NCI-H82 treated with DMSO at 0.1 percent for 48 hours (cell line): ENCODE measurements around the gene KRT4.
"Not testable (repeated sequence)": the region's sequence is repeated elsewhere in the genome, so short reads cannot be mapped to it uniquely, and the experiment has no call there.

Experiments
- DNase-seq: peaks from one replicate; lab custom pipeline; 2025; ENCODE audit not compliant: unreplicated experiment; lab: John Stamatoyannopoulos, UW

KRT4 gene

DNA sequence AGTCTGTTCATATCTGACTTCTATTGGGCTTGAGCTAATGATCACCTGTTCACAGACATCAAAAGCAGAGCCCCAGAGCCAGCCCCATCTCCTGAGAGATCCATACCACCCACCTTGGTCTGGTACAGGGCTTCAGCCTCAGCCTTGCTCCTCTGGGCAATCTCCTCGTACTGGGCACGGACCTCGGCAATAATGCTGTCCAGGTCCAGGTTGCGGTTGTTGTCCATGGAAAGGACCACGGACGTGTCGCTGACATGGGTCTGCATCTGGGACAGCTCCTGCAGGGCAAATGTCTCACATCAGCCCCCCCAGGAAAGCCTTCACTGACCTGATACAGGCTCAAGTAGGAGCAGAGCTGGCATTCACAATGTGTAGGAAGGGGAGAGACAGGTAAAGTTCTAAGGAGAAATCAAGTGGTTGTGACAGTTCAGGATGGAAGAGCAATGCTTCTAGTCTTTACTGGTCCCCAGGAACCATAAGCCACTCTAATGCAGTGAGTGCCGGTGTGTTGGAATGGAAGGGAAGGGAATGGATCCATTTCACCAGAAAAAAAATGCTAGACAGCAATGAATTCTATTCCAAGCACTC, 5.2 kb downstream of the KRT4 start:
- DNase-seq: no peak

DNA sequence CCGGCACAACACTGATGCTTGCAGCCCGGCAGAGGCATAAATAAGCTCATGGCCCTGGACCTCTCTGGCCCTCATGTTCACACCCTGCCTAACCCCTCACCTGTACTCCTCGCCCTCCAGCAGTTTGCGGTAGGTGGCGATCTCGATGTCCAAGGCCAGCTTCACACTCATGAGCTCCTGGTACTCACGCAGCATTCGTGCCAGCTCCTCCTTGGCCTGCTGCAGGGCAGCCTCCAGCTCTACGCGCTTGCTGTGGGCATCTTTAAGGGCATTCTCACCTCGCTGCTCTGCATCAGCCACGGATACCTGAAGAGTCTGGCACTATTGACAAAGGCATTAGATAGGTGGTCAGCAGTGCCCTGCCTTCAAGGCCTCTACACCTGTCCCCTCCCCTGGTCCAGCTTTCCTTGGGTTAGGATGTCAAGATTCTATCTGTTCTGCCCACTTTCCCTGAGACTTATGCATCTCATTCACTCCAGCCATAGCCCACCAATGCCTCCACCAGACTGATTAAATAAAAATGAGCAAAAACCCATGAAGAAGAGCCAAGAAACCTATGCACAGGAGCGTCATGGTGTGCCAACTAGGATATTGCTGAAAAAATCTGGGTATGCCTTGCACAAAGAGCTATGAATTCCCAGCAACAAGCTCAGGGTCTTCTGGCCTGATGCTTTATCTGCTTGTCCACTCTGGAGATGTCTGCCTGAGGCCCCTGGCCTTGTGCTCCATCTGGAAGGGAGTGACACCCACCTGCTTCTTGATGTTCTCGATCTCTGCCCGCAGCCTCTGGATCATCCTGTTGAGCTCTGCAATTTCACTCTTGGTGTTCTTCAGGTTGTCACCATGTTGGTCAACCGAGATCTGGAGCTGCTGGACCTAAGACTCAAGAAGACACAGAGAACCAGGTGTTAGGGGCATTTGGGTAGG, 6.1 kb downstream of the KRT4 start:
- no peak for DNase-seq

DNA sequence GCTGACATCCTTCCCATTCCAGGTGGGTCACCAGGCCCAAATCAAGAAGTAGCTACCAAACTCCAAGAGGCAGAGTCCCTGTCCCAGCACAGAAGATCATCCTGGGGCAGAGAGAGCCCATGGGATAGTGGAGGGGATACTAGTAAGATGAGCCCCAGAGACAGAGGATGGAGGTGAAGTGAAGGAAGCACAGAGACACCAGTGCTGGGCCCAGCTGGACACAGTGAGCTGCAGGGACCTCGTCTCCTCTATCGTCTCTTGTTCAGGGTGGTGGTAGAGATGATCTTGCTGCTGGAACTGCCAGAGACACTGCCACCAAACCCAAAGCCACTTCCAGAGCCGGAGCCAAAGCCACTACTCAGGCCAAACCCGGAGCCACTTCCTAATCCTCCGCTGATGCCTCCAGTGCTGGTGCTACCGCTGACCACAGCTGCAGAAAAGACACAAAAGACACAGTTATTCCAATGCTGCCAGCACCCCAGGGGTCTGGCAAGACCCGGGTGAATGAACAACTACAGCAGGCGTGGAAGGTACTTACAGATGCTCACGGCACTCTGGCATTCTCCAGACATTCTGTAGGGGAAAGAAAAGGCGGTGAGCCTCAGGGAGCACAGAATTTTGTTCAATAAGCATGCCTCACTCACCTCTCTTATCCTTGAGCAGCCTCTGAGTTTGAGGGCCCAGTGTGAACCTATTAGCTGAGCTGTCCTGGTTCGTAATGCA, 6.9 kb downstream of the KRT4 start:
- no peak for DNase-seq

DNA sequence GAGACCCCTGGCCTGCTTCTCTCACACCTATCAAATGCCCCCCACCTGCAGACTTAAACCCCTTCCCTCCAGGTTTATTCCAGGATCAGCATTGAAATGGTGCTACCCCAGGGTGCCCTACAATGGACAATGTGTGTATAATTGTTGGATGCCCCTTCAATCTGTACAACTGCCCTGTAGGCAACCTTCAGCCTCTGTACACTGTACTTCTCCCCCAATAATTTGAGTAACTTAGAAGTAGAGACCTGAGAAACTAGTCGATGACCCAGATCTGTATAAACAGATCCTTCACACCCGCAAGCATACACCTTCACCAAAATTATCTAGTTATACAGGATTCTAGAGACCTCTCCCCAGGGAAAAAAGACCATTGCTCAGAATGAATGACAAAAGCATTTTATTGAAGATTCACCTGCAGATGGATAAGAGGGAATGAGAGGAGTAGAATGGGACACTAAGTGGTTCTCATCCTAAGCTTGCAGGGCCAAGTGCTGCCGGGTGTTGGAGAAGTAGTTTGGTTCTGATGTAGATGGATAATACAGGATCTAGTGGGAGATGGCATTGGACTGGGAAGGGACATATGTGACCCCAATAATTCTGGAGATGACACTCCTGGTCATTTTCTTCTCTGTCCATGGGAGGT, 7.6 kb downstream of the KRT4 start:
- no peak for DNase-seq

DNA sequence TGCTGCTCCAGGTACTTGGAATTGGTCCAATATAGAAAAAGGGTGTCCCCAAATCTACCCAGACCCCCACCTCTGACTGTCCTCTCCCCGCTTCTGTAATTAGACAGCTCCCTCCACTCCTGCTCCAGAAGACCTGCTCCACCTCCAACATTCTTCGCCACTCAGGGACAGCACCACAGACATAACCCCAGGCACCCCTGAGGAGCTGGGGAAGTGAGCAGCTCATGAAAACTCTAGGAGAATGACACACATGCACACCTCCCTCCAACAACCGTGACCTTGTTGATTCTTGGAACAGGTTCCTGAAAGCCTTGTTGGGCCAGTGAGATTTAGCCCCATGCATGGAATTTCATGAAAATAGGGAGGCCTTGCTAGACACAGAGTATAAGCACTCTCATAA, 8.2 kb downstream of the KRT4 start:
- DNase-seq: no peak

DNA sequence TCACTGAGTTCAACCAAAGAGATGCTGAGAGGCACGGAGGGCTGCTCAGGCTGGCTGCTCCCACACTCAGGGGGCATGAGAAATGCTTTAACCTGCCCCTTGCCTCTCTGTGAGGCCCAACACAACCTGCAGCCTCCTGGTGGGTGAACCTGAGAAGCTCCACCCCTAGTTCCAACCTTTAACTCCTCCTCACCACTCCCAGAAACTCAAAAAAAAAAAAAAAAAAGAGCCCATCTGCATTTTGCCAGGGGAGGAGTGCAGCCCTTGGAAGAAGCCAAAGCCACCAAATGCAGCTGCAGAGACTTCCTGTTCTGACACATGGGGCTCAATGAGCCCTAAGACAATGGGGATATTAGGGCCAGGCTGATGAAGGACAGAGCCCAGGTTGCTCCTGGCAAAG, 8.9 kb downstream of the KRT4 start:
- DNase-seq: no peak

DNA sequence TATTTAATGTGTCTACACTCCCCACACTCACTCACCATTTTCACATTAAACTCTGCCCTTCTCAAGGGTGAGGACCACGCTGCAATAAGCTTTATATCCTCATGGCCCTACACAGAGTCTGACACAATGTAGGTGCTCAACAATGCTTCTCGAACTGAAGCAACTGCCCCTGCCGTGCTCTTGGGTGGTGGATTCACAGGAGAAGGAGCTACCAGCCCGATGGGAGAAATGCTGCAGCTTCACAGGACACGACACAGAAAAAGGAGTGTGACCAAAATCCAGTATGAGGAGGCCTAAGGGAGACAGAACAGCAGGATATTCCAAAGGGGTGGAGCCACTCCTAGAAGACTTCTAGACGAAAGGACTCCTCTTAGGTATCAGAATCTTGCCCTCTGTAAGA, 11.5 kb downstream of the KRT4 start:
- DNase-seq: no peak

DNA sequence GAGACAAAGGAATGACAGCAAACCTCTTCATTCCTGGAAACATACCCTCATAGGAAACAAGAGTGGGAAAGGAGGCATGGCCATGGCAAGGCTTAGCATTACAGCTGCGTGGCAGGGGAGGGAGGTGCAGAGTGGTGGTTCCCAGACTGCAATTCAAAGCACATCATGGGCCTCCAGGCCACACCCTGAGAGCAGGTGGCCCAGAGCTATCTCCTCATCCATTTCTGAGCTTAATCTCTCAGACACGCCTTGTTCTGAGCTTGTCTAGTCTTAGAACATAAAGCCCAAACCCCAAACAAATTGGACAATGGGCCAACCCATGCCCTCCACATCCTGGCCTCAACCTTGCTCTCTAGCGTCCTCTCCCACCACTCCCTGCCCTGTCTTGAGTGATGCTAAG, 12.1 kb downstream of the KRT4 start:
- no peak for DNase-seq

DNA sequence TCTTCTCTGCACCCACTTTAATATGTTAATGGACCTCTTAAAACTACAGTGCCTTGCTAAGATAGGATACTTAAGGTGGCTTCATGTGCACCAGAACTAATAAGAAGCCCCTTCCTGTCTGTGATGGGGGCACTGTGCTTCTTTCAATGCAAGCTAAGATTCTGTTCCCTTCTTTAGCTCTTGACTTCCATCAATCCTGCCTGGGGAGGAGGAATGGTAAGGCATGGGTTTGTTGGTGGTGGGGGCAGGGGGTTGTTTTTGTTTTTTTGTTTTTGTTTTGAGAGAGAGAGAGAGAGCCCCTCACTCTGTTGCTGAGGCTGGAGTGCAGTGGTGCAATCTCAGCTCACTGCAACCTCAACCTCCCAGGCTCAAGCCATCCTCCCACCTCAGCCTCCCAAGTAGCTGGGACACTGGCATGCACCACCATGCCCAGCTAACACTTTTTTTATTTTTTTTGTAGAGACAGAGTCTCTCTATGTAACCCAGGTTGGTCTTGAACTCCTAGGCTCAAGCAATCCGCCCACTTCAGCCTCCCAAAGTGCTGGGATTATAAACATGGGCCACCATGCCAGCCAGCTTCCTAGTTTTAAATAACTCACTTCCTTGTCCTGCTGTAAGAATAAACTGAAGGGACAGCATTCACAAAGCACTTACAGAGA, 13.5 kb downstream of the KRT4 start:
- no peak for DNase-seq

DNA sequence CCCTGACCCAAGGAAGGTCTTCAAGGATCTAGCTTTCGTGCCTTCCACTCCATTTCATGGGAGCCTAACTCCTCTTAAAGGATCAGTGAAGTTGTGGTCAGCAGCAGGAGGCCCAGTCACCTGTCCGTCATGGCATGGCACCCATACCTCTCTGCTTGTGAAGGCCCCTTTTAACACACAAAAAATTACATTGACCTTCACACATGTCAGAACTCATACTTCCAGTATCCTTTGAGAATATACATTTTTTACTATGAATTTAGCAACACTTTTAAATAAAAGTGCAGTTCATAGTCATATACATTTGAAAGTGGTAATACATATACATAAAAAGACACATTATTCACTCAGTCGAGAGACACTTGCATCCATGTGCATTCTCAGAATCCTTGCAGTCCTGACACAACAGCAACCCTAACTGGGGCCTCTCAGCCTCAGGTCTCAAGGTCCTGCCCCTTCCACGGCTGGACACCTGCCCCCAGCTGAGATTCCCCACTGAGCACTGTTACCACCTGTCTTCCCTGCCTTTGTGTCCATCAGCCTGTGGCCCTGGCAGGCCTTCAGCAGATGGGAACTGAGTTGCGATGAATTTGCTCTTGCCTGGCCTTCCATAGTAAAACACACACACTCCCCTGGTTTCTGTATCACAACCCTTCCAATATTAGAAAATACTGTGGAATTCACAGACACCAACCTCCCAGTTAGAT, 14.3 kb downstream of the KRT4 start:
- DNase-seq: no peak

DNA sequence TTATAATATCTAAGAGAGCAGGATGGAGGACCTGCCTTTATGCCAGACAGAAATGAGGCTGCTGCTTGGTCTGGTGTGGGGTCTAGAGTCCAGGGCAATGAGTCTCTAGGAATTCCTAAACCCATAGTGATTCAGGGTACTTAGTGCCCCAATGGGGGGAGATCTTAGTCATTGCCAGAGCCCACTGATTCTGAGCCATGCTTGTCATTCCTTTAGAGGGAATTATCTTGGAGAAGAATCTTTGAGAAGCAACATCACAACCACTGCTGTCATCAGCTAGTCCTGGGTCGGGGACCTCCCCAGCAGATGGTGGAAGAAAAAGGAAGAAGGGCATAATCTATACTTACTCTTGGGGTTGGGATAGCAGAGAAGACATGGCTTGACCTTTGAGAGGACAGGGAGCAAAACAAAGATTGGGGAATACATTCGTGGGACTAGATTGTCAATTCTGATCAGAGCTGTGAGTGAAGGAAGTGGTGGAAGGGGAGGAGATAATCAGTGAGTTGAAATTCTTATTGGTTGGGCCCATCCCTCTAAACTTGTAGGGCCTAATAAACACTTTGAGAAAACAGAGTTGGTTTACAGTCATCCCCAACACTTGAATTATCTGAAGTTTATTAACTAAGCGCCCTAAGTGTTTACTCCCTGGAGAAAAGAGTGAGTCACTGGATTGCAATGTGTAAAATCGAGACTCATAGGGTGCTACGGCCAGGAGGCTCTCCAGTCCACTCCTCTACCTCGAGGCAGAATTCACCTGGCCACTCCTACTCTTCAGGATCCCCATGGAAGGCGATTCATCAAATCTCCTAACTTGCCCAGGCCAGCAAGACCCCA, 15.0 kb downstream of the KRT4 start:
- no peak for DNase-seq

DNA sequence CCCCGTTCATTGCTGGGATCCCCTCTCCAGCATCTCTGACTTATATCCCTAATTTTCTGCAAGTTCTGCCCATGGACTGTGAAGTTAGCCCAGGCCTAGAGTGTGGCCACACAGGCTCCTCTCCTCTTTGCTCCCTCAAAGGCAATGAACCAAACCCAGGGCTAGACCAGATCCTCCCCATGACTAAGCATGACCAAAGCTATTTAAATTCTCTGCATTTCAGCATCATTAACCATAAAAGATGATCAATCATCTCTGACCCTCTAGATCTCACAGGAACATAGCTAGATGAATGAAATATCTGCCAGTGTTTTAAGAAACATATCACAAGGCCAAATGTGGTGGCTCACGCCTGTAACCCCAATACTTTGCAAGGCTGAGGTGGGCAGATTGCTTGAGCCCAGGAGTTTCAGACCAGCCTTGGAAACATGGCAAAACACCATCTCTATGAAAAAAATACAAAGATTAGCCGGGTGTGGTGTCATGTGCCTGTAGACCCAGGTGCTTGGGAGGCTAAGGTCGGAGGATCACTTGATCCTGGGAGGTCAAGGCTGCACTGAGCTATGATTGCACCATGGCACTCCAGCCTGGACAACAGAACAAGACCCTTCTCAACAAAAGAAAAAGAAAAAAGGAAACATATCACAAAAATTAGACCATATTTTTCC, 15.8 kb downstream of the KRT4 start:
- no peak for DNase-seq

DNA sequence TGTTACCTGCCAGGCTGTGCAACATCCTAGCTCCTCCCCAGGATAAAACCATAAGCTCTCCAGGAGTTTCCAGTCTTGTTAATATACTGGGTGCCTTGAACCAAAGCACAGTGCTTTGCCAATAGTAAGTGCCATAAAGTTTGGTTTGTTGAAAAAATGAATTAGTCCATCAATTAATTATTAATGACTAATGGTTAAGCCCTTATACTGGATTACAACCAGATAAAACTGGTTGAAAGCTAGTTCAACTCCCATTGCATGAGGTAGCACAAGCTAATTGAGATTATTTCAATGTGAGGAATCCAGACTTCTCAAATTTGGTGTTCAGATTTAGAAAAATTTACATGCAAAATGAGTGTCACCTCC, 16.4 kb downstream of the KRT4 start:
- no peak for DNase-seq

DNA sequence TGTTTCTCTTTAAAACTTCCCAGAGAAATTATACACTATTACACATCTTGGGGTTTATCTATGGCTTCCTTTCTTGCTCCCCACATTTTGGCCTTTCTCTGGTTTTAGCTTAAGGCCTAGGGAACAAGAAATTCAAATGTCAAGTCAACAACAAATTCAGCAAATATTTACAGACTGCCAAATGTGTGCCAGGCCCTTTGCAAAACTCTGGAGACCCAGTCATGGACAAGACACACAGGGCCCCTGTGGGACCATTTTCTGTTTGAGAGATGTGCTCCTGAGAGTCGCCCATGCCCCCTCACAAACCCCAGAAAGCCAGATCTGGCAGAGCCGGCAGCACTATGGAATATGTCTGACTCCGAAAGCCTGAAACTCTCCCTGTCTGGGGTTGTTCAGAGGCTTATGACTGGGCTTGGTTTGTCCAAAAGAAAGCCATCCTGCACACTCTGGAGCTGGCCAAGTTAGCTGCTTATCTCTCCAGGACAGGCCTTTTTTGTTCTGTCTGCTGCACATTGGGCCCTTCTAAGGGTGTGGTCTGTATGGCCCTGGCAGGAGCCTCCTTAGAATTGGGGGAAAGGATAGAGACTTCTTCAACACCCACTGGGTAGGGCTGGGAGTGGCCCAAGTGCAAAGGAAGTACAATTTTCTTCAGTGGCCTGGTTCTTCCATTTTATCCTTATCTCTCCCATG, 16.9 kb downstream of the KRT4 start:
- DNase-seq: no peak

DNA sequence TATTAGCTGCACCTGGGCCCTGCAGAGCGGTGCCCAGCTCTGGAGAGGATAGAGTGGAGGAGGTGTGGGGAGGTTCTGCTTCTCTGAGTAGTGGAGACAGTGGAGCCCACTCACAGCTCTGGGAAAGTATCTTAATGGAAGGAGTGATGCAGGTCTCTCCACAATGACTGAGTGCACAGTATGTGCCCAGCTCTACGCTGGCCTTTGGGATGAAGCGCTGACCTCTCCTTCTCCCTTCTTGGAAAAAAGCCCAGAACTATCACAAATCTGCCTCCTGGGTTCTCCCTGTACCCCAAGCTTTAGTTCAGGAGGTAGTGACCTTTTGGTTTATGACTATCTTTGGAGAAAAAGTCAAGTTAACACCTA, 17.5 kb downstream of the KRT4 start:
- DNase-seq: no peak

DNA sequence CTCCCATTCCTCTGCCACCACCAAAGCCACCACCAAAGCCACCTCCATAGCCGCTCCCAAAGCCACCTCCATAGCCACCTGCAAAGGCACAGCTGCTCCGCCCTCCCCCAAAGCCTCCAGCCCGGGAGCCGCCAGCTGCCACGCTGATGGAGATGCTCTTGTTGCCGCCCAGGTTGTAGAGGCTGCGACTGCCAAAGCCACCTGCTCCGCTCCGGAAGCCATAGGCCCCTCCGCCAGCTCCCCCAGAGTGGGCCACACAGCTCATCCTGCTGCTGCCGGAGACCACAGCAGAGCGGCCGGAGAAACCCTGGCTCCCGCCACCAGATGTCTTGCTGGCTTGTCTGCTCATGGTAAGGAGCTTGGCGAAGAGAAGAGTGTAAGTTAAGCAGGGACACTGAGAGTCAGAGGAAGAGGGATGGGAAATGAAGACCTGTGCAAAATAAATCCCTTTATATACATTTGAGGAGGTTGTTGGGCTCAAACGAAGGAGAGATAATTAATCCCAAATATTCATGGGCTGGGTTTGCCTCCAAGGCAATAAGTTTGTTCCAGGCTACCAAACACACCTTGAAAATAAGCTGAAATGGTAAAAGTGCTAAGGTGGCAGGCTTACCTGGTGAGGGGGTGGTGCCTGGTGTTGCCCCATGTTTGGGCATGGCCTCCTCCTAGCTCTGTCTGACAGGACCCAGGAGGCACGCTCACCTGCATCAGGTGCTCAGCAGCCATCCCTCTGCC, 18.1 kb downstream of the KRT4 start, which contains the start of gene KRT3:
KRT3 (minus strand) TSS at position 424 of the 735 bp plus-strand sequence; CDS start at position 349, 75 bp downstream.
- DNase-seq: no peak

DNA sequence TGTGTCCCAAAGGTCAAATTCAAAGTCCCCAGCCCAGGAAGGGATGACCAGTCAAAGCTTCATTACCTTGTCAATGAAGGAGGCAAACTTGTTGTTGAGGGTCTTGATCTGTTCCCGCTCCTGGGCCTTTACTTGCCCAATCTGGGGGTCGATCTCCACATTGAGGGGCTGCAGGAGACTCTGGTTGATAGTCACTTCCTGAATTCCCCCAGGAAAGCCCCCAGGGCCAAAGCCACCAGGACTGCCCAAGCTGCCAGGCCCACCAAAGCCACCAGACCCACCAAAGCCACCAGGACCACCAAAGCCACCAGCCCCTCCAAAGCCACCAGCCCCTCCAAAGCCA, 18.6 kb downstream of the KRT4 start:
- not testable (repeated sequence) for DNase-seq
